ENCODE results near the gene NCAM1.

The NCAM1 gene

DNA sequence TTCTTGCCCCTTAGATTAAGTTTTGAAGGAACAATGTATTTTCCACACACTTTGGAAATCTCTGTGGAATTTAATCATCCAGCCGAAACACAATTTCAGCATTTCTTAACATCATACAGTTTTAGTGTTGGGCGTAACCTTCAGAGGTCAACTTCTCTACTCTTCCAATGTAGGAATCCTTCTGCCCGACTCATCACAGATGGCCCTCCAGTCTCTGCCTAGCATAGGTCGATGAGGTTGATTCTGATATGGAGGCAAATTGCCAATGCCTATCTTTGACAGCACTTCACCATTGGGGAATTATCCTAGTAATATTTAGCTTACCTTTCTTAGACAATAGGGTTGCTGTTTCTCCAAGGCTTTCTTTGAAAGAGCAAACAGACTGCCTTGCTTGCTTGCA is 177.5 kb downstream of the NCAM1 start:
- Histone ChIP-seq H3K4me3 (ENCODE audit: low read depth in 1 of 2, low read length in 1 of 2) (no peak overlapping the region), H3K27ac (no peak overlapping the region), H3K4me1 (ENCODE audit: control insufficient read depth in 1 of 2, insufficient read depth in 1 of 2, low read depth in 1 of 2, low read length in 1 of 2) (no peaks in the 10 kb centered on the region), H3K9me3 (no peaks in the 10 kb centered on the region), H3K27me3 (peaks cover 22% of the 10 kb centered on the region), H3K36me3 (no peaks in the 10 kb centered on the region)
- TF ChIP-seq, protein P1, sequence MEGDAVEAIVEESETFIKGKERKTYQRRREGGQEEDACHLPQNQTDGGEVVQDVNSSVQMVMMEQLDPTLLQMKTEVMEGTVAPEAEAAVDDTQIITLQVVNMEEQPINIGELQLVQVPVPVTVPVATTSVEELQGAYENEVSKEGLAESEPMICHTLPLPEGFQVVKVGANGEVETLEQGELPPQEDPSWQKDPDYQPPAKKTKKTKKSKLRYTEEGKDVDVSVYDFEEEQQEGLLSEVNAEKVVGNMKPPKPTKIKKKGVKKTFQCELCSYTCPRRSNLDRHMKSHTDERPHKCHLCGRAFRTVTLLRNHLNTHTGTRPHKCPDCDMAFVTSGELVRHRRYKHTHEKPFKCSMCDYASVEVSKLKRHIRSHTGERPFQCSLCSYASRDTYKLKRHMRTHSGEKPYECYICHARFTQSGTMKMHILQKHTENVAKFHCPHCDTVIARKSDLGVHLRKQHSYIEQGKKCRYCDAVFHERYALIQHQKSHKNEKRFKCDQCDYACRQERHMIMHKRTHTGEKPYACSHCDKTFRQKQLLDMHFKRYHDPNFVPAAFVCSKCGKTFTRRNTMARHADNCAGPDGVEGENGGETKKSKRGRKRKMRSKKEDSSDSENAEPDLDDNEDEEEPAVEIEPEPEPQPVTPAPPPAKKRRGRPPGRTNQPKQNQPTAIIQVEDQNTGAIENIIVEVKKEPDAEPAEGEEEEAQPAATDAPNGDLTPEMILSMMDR (IDR thresholded peaks at IDR 0.05): no peak

DNA sequence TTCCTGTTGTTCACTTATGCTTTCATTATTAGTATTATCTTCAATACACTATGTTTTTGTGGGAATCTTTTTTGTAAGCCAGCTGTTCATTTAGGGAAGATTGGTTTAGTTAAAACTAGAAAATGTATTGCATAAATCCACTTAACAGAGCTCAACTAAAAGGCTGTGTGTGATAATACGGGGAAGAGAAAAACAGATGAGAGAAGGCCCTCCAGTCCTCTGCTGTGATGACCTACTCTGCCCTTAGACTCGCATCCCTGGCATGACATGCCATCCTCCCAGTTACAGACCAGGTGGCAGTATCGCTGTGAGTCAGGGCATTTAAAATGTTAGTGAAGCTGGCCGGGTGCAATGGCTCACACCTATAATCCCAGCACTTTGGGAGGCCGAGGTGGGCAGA is 179.8 kb downstream of the NCAM1 start:
- TF ChIP-seq, protein P1 (IDR thresholded peaks at IDR 0.05): no peak
- H3K36me3 ChIP-seq: no peaks in the 10 kb centered on the region
- no peaks in the 10 kb centered on the region for H3K4me1 ChIP-seq (ENCODE audit: control insufficient read depth in 1 of 2, insufficient read depth in 1 of 2, low read depth in 1 of 2, low read length in 1 of 2)
- H3K9me3 ChIP-seq: no peaks in the 10 kb centered on the region
- H3K27ac ChIP-seq: no peak overlapping the region
- no peak overlapping the region for H3K4me3 ChIP-seq (ENCODE audit: low read depth in 1 of 2, low read length in 1 of 2)
- peaks cover 22% of the 10 kb centered on the region for H3K27me3 ChIP-seq

DNA sequence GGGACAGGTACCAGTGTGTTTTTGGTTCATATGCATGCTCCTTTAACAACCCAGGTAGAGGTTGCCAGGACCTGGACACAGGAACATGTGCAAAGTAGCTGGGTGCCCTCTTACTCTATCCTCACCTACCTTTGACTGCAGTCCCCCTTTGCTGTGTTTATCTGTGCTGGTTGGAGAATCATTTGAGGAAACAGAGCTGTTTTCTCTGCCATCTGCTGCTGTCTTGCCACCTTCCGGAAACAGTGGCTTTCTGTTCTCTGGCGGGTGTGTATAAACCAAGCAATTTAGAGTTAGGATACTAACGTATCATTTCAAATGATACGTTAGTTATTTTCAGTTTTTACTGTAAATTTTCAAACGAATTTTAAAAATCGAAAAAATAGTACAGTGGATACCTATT is 181.3 kb downstream of the NCAM1 start:
- TF ChIP-seq, protein P1 (IDR thresholded peaks at IDR 0.05): no peak

DNA sequence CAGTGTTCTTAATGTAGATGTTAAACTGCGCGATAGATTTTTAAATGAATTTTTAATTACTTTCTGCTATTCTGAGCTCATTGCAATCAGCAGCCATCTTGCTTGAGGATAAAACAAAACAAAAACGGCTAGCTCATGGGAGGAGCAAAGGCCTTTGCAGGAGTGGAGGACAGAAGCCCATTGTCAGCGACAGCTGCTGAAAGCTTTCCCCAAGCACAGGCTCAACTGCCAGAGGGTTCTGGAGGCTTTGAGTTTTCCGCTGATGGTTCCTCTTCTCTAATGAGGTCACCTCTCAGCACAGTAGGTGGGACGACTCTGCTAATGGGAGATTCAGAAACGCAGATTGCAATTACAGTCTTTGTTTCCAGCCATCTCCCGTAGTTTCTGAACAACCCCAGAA is 186.0 kb downstream of the NCAM1 start:
- TF ChIP-seq, protein P1 (IDR thresholded peaks at IDR 0.05): no peak
- no peaks in the 10 kb centered on the region for H3K4me1 ChIP-seq (ENCODE audit: control insufficient read depth in 1 of 2, insufficient read depth in 1 of 2, low read depth in 1 of 2, low read length in 1 of 2)
- no peak overlapping the region for H3K4me3 ChIP-seq (ENCODE audit: low read depth in 1 of 2, low read length in 1 of 2)
- no peaks in the 10 kb centered on the region for H3K27me3 ChIP-seq
- no peaks in the 10 kb centered on the region for H3K36me3 ChIP-seq
- no peak overlapping the region for H3K27ac ChIP-seq
- no peaks in the 10 kb centered on the region for H3K9me3 ChIP-seq

More for the DNA sequence above, 181.3 kb downstream of the NCAM1 start:
- Histone ChIP-seq H3K4me1 (ENCODE audit: control insufficient read depth in 1 of 2, insufficient read depth in 1 of 2, low read depth in 1 of 2, low read length in 1 of 2) (no peaks in the 10 kb centered on the region), H3K9me3 (no peaks in the 10 kb centered on the region), H3K4me3 (ENCODE audit: low read depth in 1 of 2, low read length in 1 of 2) (no peak overlapping the region), H3K27me3 (peaks cover 21% of the 10 kb centered on the region), H3K27ac (no peak overlapping the region), H3K36me3 (no peaks in the 10 kb centered on the region)

DNA sequence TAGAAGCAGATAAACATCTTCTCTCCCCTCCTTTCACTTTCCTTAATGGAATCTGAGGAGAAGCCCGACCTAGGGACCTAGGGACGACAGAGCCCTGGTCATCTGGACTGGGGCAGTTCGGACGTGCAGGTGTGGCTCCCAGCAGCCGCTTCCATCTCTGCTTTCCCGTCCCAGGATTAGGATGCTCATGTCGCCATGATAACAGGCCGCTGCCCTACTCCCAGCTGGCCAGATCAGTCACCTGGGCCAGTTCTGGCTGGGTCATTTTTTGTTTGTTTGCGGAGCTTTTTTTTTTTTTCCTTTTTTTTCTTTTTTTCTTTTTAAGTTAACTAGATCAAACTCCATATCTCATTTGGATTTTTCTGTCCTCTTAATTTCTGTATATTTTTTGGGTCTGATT is 186.9 kb downstream of the NCAM1 start:
- Histone ChIP-seq H3K4me1 (ENCODE audit: control insufficient read depth in 1 of 2, insufficient read depth in 1 of 2, low read depth in 1 of 2, low read length in 1 of 2) (no peaks in the 10 kb centered on the region), H3K9me3 (no peaks in the 10 kb centered on the region), H3K27ac (no peak overlapping the region), H3K36me3 (no peaks in the 10 kb centered on the region), H3K27me3 (no peaks in the 10 kb centered on the region), H3K4me3 (ENCODE audit: low read depth in 1 of 2, low read length in 1 of 2) (no peak overlapping the region)
- TF ChIP-seq, protein P1 (IDR thresholded peaks at IDR 0.05): no peak

DNA sequence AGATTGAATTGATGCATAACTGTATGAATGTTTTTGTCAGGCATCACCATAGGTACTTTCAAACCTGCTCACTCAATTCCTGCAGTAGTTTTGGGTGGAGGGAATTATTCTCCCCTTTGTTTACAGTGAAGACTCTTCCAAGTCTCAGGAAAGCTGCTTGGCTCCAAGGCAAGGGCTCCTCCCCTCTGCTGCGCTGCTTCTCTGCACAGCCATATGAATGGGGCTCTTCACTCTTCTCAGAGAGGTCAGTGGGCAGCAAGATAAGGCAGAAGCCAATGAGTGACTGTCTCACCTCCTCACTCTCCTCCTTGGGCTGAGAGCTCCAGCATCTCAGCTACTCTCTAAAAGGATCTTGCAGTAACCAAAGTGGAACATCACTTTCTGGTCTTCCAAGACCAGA is 187.4 kb downstream of the NCAM1 start:
- H3K36me3 ChIP-seq: no peaks in the 10 kb centered on the region
- H3K27ac ChIP-seq: no peak overlapping the region
- H3K9me3 ChIP-seq: no peaks in the 10 kb centered on the region
- no peaks in the 10 kb centered on the region for H3K4me1 ChIP-seq (ENCODE audit: control insufficient read depth in 1 of 2, insufficient read depth in 1 of 2, low read depth in 1 of 2, low read length in 1 of 2)
- no peak overlapping the region for H3K4me3 ChIP-seq (ENCODE audit: low read depth in 1 of 2, low read length in 1 of 2)
- TF ChIP-seq, protein P1 (IDR thresholded peaks at IDR 0.05): no peak
- no peaks in the 10 kb centered on the region for H3K27me3 ChIP-seq
